T-helper 2 cell treated with Interferon-gamma antibody and Interleukin-4, amounts not matched to agents 5 μg/mL and 100 μg/mL, for 36 hours (primary cell): ENCODE data around the gene NCBP2L.

ENCODE experiments used
- DNase-seq: peaks from one replicate; pipeline ENCODE4 v3.0.0; 2021; ENCODE audit warnings: low spot score
- H3K27ac Mint-ChIP-seq: one replicate; pipeline ENCODE4 v1.8.0; 2021; ENCODE audit warnings: mild to moderate bottlenecking, mixed read lengths
- H3K27me3 Mint-ChIP-seq: one replicate; pipeline ENCODE4 v1.8.0; 2021; ENCODE audit warnings: low read depth, mixed read lengths
- H3K36me3 Mint-ChIP-seq: one replicate; pipeline ENCODE4 v1.8.0; 2021; ENCODE audit warnings: low read depth, mixed read lengths
- H3K4me1 Mint-ChIP-seq: one replicate; pipeline ENCODE4 v1.8.0; 2021; ENCODE audit warnings: low read depth, mixed read lengths
- H3K4me3 Mint-ChIP-seq: one replicate; pipeline ENCODE4 v1.8.0; 2022; ENCODE audit warnings: mild to moderate bottlenecking, moderate library complexity, mixed read lengths
- H3K9me3 Mint-ChIP-seq: one replicate; pipeline ENCODE4 v1.8.0; 2021; ENCODE audit warnings: mixed read lengths

NCBP2L gene

GRCh38 chrX:107777536-107777832 is at the start of gene NCBP2L:
NCBP2L (plus strand) TSS chrX:107777733; CDS start chrX:107794221, 16,488 bp downstream.
- Mint-ChIP-seq H3K27me3 (peaks cover 18% of the 10 kb centered on the region), H3K9me3 (no peaks in the 10 kb centered on the region), H3K36me3 (no peaks in the 10 kb centered on the region), H3K4me1 (peaks cover 9% of the 10 kb centered on the region), H3K4me3 (peak within 1 kb of the TSS; percentile 91), H3K27ac (no peak within 1 kb of the TSS)
- DNase-seq, result no peak

- Mint-ChIP-seq H3K9me3 (no peaks in the 10 kb centered on the region), H3K4me1 (no peaks in the 10 kb centered on the region), H3K27ac (no peak overlapping the region), H3K27me3 (no peaks in the 10 kb centered on the region), H3K36me3 (no peaks in the 10 kb centered on the region), H3K4me3 (no peak overlapping the region)
- DNase-seq, result no peak
These were observed 49.0 kb upstream of the NCBP2L start for GRCh38 chrX:107728371-107729099.

GRCh38 chrX:107729558-107730297 is 47.8 kb upstream of the NCBP2L start:
- H3K9me3 Mint-ChIP-seq, result no peaks in the 10 kb centered on the region
- H3K27me3 Mint-ChIP-seq, result no peaks in the 10 kb centered on the region
- H3K4me1 Mint-ChIP-seq, result no peaks in the 10 kb centered on the region
- H3K36me3 Mint-ChIP-seq, result no peaks in the 10 kb centered on the region
- no peak overlapping the region for H3K4me3 Mint-ChIP-seq
- no peak overlapping the region for H3K27ac Mint-ChIP-seq
- no peak for DNase-seq

- Mint-ChIP-seq H3K9me3 (no peaks in the 10 kb centered on the region), H3K27me3 (no peaks in the 10 kb centered on the region), H3K4me3 (no peak overlapping the region), H3K27ac (no peak overlapping the region), H3K36me3 (no peaks in the 10 kb centered on the region), H3K4me1 (no peaks in the 10 kb centered on the region)
- DNase-seq, result no peak
These were observed 47.3 kb upstream of the NCBP2L start for GRCh38 chrX:107730298-107730655.

GRCh38 chrX:107730991-107731766 is 46.4 kb upstream of the NCBP2L start:
- Mint-ChIP-seq H3K36me3 (no peaks in the 10 kb centered on the region), H3K9me3 (no peaks in the 10 kb centered on the region), H3K27ac (no peak overlapping the region), H3K27me3 (no peaks in the 10 kb centered on the region), H3K4me1 (no peaks in the 10 kb centered on the region), H3K4me3 (no peak overlapping the region)
- DNase-seq, result no peak

- DNase-seq, result no peak
- no peaks in the 10 kb centered on the region for H3K9me3 Mint-ChIP-seq
- no peak overlapping the region for H3K27ac Mint-ChIP-seq
- H3K4me1 Mint-ChIP-seq, result no peaks in the 10 kb centered on the region
- H3K27me3 Mint-ChIP-seq, result no peaks in the 10 kb centered on the region
- H3K36me3 Mint-ChIP-seq, result no peaks in the 10 kb centered on the region
- H3K4me3 Mint-ChIP-seq, result no peak overlapping the region
These were observed 45.6 kb upstream of the NCBP2L start for GRCh38 chrX:107731831-107732502.

- no peak for DNase-seq
- Mint-ChIP-seq H3K9me3 (no peaks in the 10 kb centered on the region), H3K36me3 (no peaks in the 10 kb centered on the region), H3K4me3 (no peak overlapping the region), H3K4me1 (no peaks in the 10 kb centered on the region), H3K27me3 (no peaks in the 10 kb centered on the region), H3K27ac (no peak overlapping the region)
These were observed 43.8 kb upstream of the NCBP2L start for GRCh38 chrX:107733686-107734085.

GRCh38 chrX:107734646-107735045 is 42.9 kb upstream of the NCBP2L start:
- Mint-ChIP-seq H3K9me3 (no peaks in the 10 kb centered on the region), H3K27me3 (no peaks in the 10 kb centered on the region), H3K27ac (no peak overlapping the region), H3K4me3 (no peak overlapping the region), H3K36me3 (no peaks in the 10 kb centered on the region), H3K4me1 (no peaks in the 10 kb centered on the region)
- no peak for DNase-seq

- Mint-ChIP-seq H3K36me3 (no peaks in the 10 kb centered on the region), H3K27ac (no peak overlapping the region), H3K9me3 (no peaks in the 10 kb centered on the region), H3K4me3 (no peak overlapping the region), H3K27me3 (peaks cover under 1% of the 10 kb centered on the region), H3K4me1 (peaks cover 8% of the 10 kb centered on the region)
- DNase-seq, result no peak
These were observed 40.6 kb upstream of the NCBP2L start for GRCh38 chrX:107736781-107737531.

- Mint-ChIP-seq H3K27ac (no peak overlapping the region), H3K36me3 (no peaks in the 10 kb centered on the region), H3K9me3 (no peaks in the 10 kb centered on the region), H3K27me3 (peaks cover 2% of the 10 kb centered on the region), H3K4me3 (no peak overlapping the region), H3K4me1 (peaks cover 15% of the 10 kb centered on the region)
- no peak for DNase-seq
These were observed 39.3 kb upstream of the NCBP2L start for GRCh38 chrX:107738272-107738671.

GRCh38 chrX:107738768-107739167 is 38.8 kb upstream of the NCBP2L start:
- peaks cover 2% of the 10 kb centered on the region for H3K27me3 Mint-ChIP-seq
- DNase-seq, result no peak
- no peaks in the 10 kb centered on the region for H3K36me3 Mint-ChIP-seq
- peaks cover 15% of the 10 kb centered on the region for H3K4me1 Mint-ChIP-seq
- H3K9me3 Mint-ChIP-seq, result no peaks in the 10 kb centered on the region
- no peak overlapping the region for H3K4me3 Mint-ChIP-seq
- no peak overlapping the region for H3K27ac Mint-ChIP-seq

GRCh38 chrX:107739541-107739940 is 38.0 kb upstream of the NCBP2L start:
- no peaks in the 10 kb centered on the region for H3K36me3 Mint-ChIP-seq
- H3K27me3 Mint-ChIP-seq, result peaks cover 2% of the 10 kb centered on the region
- no peaks in the 10 kb centered on the region for H3K9me3 Mint-ChIP-seq
- DNase-seq, result no peak
- H3K4me1 Mint-ChIP-seq, result peaks cover 17% of the 10 kb centered on the region
- no peak overlapping the region for H3K4me3 Mint-ChIP-seq
- no peak overlapping the region for H3K27ac Mint-ChIP-seq

GRCh38 chrX:107741404-107741790 is 36.1 kb upstream of the NCBP2L start:
- no peak for DNase-seq
- peaks cover 17% of the 10 kb centered on the region for H3K4me1 Mint-ChIP-seq
- peak overlapping the region; percentile 97 for H3K27ac Mint-ChIP-seq
- H3K9me3 Mint-ChIP-seq, result no peaks in the 10 kb centered on the region
- H3K4me3 Mint-ChIP-seq, result peak overlapping the region; percentile 83
- H3K36me3 Mint-ChIP-seq, result no peaks in the 10 kb centered on the region
- peaks cover 2% of the 10 kb centered on the region for H3K27me3 Mint-ChIP-seq
